Upper lobe of right lung (tissue), 1 donor: ENCODE data around the gene TAS2R60. TPM values are rescaled to one million over a fixed set of nuclear protein-coding genes. Genes with fewer than 3 reads are reported as not detected.

Source experiments
- ATAC-seq: fragments of 200-7000 bp; cut with Tn5 transposase; one replicate; pipeline ENCODE4 v1.9.1; 2020; ENCODE audit warnings: mild to moderate bottlenecking, moderate library complexity
- DNase-seq: peaks from one replicate; pipeline ENCODE4 v3.0.0-alpha.2; 2020
- H3K27ac ChIP-seq: fragments of 200-600 bp; one replicate; pipeline ENCODE4 v1.8.0; 2022
- H3K27me3 ChIP-seq: fragments of 200-600 bp; one replicate; pipeline ENCODE4 v1.8.0; 2022; ENCODE audit warnings: mild to moderate bottlenecking
- H3K36me3 ChIP-seq: fragments of 200-600 bp; one replicate; pipeline ENCODE4 v1.8.0; 2022
- H3K4me1 ChIP-seq: fragments of 200-600 bp; one replicate; pipeline ENCODE4 v1.8.0; 2022
- H3K4me3 ChIP-seq: fragments of 200-600 bp; one replicate; pipeline ENCODE4 v1.8.0; 2022; ENCODE audit warnings: mild to moderate bottlenecking
- H3K9me3 ChIP-seq: fragments of 200-600 bp; one replicate; pipeline ENCODE4 v1.8.0; 2022
- CTCF ChIP-seq: fragments of 200-600 bp; IDR thresholded peaks from one replicate; pipeline ENCODE4 v1.8.0; 2022; ENCODE audit warnings: antibody characterized with exemption
- intact Hi-C: fragments of 100-400 bp; cut with DNase I; formaldehyde crosslinking; loops from one replicate; pipeline ENCODE4 v1.11.0; 2022
- total RNA-seq: library from RNA; stranded (reverse); fragmentation: NEBNext Ultra II Directional; extraction: Animal tissue kit (Norgen Biotek cat#: 25700); gene quantifications from one replicate; pipeline ENCODE4 v1.2.1, GENCODE V29; 2021
- donor health status: DM: no; HTN: yes; CAD: no; lungs with severe emphysema.

Gene TAS2R60
- total RNA-seq, 1 donor from 2014 or later: not detected

- TF ChIP-seq CTCF: no peak
- ATAC-seq (peak; percentile 42), DNase-seq (peak; percentile 70)
- intact Hi-C loops: no loop called here
- peaks cover 2% of the 10 kb centered on the region for H3K36me3 ChIP-seq
- H3K9me3 ChIP-seq: no peaks in the 10 kb centered on the region
- H3K27me3 ChIP-seq: no peaks in the 10 kb centered on the region
- H3K4me3 ChIP-seq: no peak overlapping the region
- peaks cover 32% of the 10 kb centered on the region for H3K4me1 ChIP-seq
- H3K27ac ChIP-seq: peak overlapping the region; percentile 65
Measured at GRCh38 chr7:143396625-143397556, 46.4 kb upstream of the TAS2R60 start.

- Histone ChIP-seq H3K9me3 (no peaks in the 10 kb centered on the region), H3K4me1 (peaks cover 27% of the 10 kb centered on the region), H3K27ac (no peak overlapping the region), H3K4me3 (no peak overlapping the region), H3K27me3 (no peaks in the 10 kb centered on the region), H3K36me3 (no peaks in the 10 kb centered on the region)
- intact Hi-C loops: no loop called here
- DNase-seq: no peak
- TF ChIP-seq CTCF: no peak
- ATAC-seq: no peak
Measured at GRCh38 chr7:143397710-143398530, 45.3 kb upstream of the TAS2R60 start.

- intact Hi-C loops: no loop called here
- DNase-seq: no peak
- Histone ChIP-seq H3K4me3 (no peak overlapping the region), H3K9me3 (no peaks in the 10 kb centered on the region), H3K36me3 (no peaks in the 10 kb centered on the region), H3K27me3 (no peaks in the 10 kb centered on the region), H3K4me1 (peaks cover 23% of the 10 kb centered on the region), H3K27ac (no peak overlapping the region)
- no peak for ATAC-seq
- TF ChIP-seq CTCF: no peak
Measured at GRCh38 chr7:143398616-143399015, 44.6 kb upstream of the TAS2R60 start.

- intact Hi-C loops: no loop called here
- DNase-seq (no peak), ATAC-seq (no peak)
- Histone ChIP-seq H3K27ac (no peak overlapping the region), H3K36me3 (no peaks in the 10 kb centered on the region), H3K4me1 (peaks cover 23% of the 10 kb centered on the region), H3K9me3 (no peaks in the 10 kb centered on the region), H3K4me3 (no peak overlapping the region), H3K27me3 (no peaks in the 10 kb centered on the region)
- TF ChIP-seq CTCF: no peak
Measured at GRCh38 chr7:143399151-143399550, 44.1 kb upstream of the TAS2R60 start.

GRCh38 chr7:143399642-143400041 lies 43.6 kb upstream of the TAS2R60 start:
- H3K27ac ChIP-seq: no peak overlapping the region
- no peak overlapping the region for H3K4me3 ChIP-seq
- peaks cover 27% of the 10 kb centered on the region for H3K4me1 ChIP-seq
- no peak for ATAC-seq
- no peaks in the 10 kb centered on the region for H3K9me3 ChIP-seq
- no peak for TF ChIP-seq CTCF
- H3K36me3 ChIP-seq: no peaks in the 10 kb centered on the region
- intact Hi-C loops: no loop called here
- no peak for DNase-seq
- no peaks in the 10 kb centered on the region for H3K27me3 ChIP-seq
